Fibroblast of pulmonary artery (primary cell): ENCODE measurements around the gene PBX3.

ENCODE experiments used
- DNase-seq: peaks from one replicate; pipeline ENCODE4 v3.0.0-alpha.2; 2010; ENCODE audit warnings: low read depth
- H3K4me3 ChIP-seq: replicated peaks from 2 replicates; pipeline ENCODE4 v1.5.1; 2011; ENCODE audit warnings: low read depth, mild to moderate bottlenecking, control low read depth, low read length, moderate library complexity
- CTCF ChIP-seq: IDR thresholded peaks from 2 replicates; pipeline ENCODE4 v1.5.1; 2011; ENCODE audit warnings: mild to moderate bottlenecking, control low read depth, low read length, inconsistent platforms; ENCODE audit errors: missing control alignments

PBX3 gene

GRCh38 chr9:126000731-126001580, 253.8 kb downstream of the PBX3 start:
- TF ChIP-seq CTCF, result no peak
- no peak for DNase-seq
- no peak overlapping the region for H3K4me3 ChIP-seq

- TF ChIP-seq CTCF, result no peak
- H3K4me3 ChIP-seq, result no peak overlapping the region
- DNase-seq, result no peak
These were observed 254.5 kb downstream of the PBX3 start for GRCh38 chr9:126001581-126002225.

GRCh38 chr9:126002476-126003350, 255.5 kb downstream of the PBX3 start:
- no peak for DNase-seq
- TF ChIP-seq CTCF, result no peak
- H3K4me3 ChIP-seq, result no peak overlapping the region

- DNase-seq, result no peak
- peak; percentile 21 for TF ChIP-seq CTCF
- no peak overlapping the region for H3K4me3 ChIP-seq
These were observed 261.9 kb downstream of the PBX3 start for GRCh38 chr9:126009047-126009446.

- H3K4me3 ChIP-seq, result no peak overlapping the region
- no peak for TF ChIP-seq CTCF
- DNase-seq, result no peak
These were observed 267.6 kb downstream of the PBX3 start for GRCh38 chr9:126014726-126015125.

- DNase-seq, result no peak
These were observed 268.3 kb downstream of the PBX3 start for GRCh38 chr9:126015424-126015823.

More at GRCh38 chr9:126015424-126015823, 268.3 kb downstream of the PBX3 start:
- no peak overlapping the region for H3K4me3 ChIP-seq
- TF ChIP-seq CTCF, result no peak
